A549 (cell line): ENCODE data around the gene SUMO2. TPM values are rescaled to one million over a fixed set of nuclear protein-coding genes. Genes with fewer than 3 reads are reported as not detected.

Source experiments
- ATAC-seq, 2 experiments: fragments of 200-7000 bp in 1 of 2; fragments of >200 bp in 1 of 2; cut with Nextera tagmentation in 1 of 2; cut with Tn5 transposase in 1 of 2; 3 replicates each; pipeline versions ENCODE4 v1.8.0 to v1.9.1; 2018 to 2020; ENCODE audit warnings: mild to moderate bottlenecking in 1 of 2, moderate library complexity in 1 of 2
- CTCF ChIA-PET: fragments of 300-600 bp; sonication (Branson Sonifier 250); formaldehyde crosslinking; extraction: SDS; loops from one replicate; lab custom pipeline; 2021; ENCODE audit warnings: antibody characterized with exemption, inconsistent platforms; lab: Yijun Ruan, JAX
- POLR2A ChIA-PET: fragments of 350-600 bp; formaldehyde crosslinking; extraction: SDS; loops from one replicate; lab custom pipeline; 2021; ENCODE audit warnings: antibody characterized with exemption, inconsistent platforms; lab: Yijun Ruan, JAX
- DNase-seq, 2 experiments: peaks; one replicate each; pipeline versions ENCODE4 v3.0.0 to v3.0.0-alpha.2; 2011 to 2016; ENCODE audit warnings: low read depth in 1 of 2, low spot score in 1 of 2
- FAIRE-seq: peaks from 2 replicates; lab custom pipeline; 2011; peaks lifted over from hg19 to GRCh38; lab: Jason Lieb, UNC
- H3K27ac ChIP-seq, 2 experiments: fragments of >200 bp; sonication (Bioruptor Twin); formaldehyde crosslinking; 3 replicates each; pipeline ENCODE4 v1.5.1; 2016 to 2017
- H3K4me1 ChIP-seq: fragments of >200 bp; sonication (Bioruptor Twin); formaldehyde crosslinking; 3 replicates; pipeline ENCODE4 v1.6.1; 2016
- H3K4me2 ChIP-seq: fragments of >200 bp; sonication (Bioruptor Twin); formaldehyde crosslinking; 3 replicates; pipeline ENCODE4 v1.6.1; 2016
- H3K4me3 ChIP-seq: fragments of >200 bp; sonication (Bioruptor Twin); formaldehyde crosslinking; 3 replicates; pipeline ENCODE4 v1.5.1; 2016
- H3K9me3 ChIP-seq: fragments of >200 bp; sonication (Bioruptor Twin); formaldehyde crosslinking; 3 replicates; pipeline ENCODE4 v1.6.1; 2016
- CEBPB ChIP-seq, 2 experiments: fragments of >200 bp in 1 of 2; sonication (Bioruptor Twin) in 1 of 2; formaldehyde crosslinking in 1 of 2; IDR thresholded peaks; 2 replicates each; pipeline ENCODE4 v1.6.1; 2012 to 2016
- CHD4 ChIP-seq: fragments of 200-600 bp; sonication (generic); IDR thresholded peaks from 2 replicates; pipeline ENCODE4 v1.6.1; 2016; ENCODE audit warnings: antibody characterized with exemption, mild to moderate bottlenecking, borderline replicate concordance
- FOXS1 ChIP-seq: fragments of 250-450 bp; sonication (Bioruptor Pico); IDR thresholded peaks from 2 replicates; pipeline ENCODE4 v1.5.0; 2020; ENCODE audit warnings: mild to moderate bottlenecking, moderate library complexity
- HDAC2 ChIP-seq: fragments of 200-600 bp; sonication (generic); IDR thresholded peaks from 2 replicates; pipeline ENCODE4 v1.6.1; 2016
- HOXA7 ChIP-seq: fragments of 250-450 bp; sonication (Bioruptor Pico); IDR thresholded peaks from 2 replicates; pipeline ENCODE4 v1.5.0; 2020; ENCODE audit warnings: mild to moderate bottlenecking, moderate library complexity
- KDM1A ChIP-seq: fragments of 200-600 bp; sonication (generic); IDR thresholded peaks from 2 replicates; pipeline ENCODE4 v1.6.1; 2016; ENCODE audit warnings: low read depth, mild to moderate bottlenecking
- MAFK ChIP-seq: fragments of 450-650 bp; IDR thresholded peaks from 2 replicates; pipeline ENCODE4 v1.6.1; 2014; ENCODE audit not compliant: partially characterized antibody
- NPAS2 ChIP-seq: fragments of 250-450 bp; sonication (Bioruptor Pico); IDR thresholded peaks from 2 replicates; pipeline ENCODE4 v1.8.0; 2022; ENCODE audit warnings: mild to moderate bottlenecking, moderate library complexity, borderline replicate concordance
- PHF8 ChIP-seq: fragments of 200-600 bp; sonication (generic); IDR thresholded peaks from 2 replicates; pipeline ENCODE4 v1.6.1; 2016; ENCODE audit warnings: low read depth, mild to moderate bottlenecking, antibody characterized with exemption, moderate library complexity, borderline replicate concordance
- POLR2AphosphoS2 ChIP-seq: conservative IDR thresholded peaks from 2 replicates; pipeline ENCODE4 v1.6.1; 2012; ENCODE audit warnings: low read length, improper control_type of control experiment, inconsistent platforms
- RARB ChIP-seq: fragments of 250-450 bp; sonication (Bioruptor Pico); IDR thresholded peaks from 2 replicates; pipeline ENCODE4 v1.8.0; 2021; ENCODE audit warnings: mild to moderate bottlenecking, moderate library complexity
- RFX5 ChIP-seq: fragments of 450-650 bp; IDR thresholded peaks from 2 replicates; pipeline ENCODE4 v1.7.1; 2014; ENCODE audit warnings: antibody characterized with exemption, mild to moderate bottlenecking, moderate library complexity
- RNF2 ChIP-seq: fragments of 200-600 bp; sonication (generic); IDR thresholded peaks from 2 replicates; pipeline ENCODE4 v1.6.1; 2016; ENCODE audit warnings: low read depth, mild to moderate bottlenecking, antibody characterized with exemption, moderate library complexity, borderline replicate concordance
- SMC3 ChIP-seq: fragments of >200 bp; sonication (Bioruptor Twin); formaldehyde crosslinking; IDR thresholded peaks from 3 replicates; pipeline ENCODE4 v1.6.1; 2018; ENCODE audit warnings: inconsistent platforms
- ZSCAN20 ChIP-seq: fragments of 250-450 bp; sonication (Bioruptor Pico); IDR thresholded peaks from 2 replicates; pipeline ENCODE4 v1.8.0; 2022; ENCODE audit warnings: mild to moderate bottlenecking, moderate library complexity
- WGBS: methylation state at CpG from one replicate; pipeline ENCODE4 v1.1.6; 2017; ENCODE audit errors: missing lambda C conversion rate; 5-methylcytosine and 5-hydroxymethylcytosine counted together
- polyA plus RNA-seq, 4 experiments: library from polyadenylated mRNA; depleted of rRNA in 3 of 4; stranded (reverse); fragments of >200 nt; fragmentation: RNase III in 1 of 4; extraction: RNeasy Plus Mini Kit Qiagen cat#74134 plus additional on column Dnase treatment in 1 of 4; gene quantifications; 2 replicates in 3 of 4; 3 replicates in 1 of 4; pipeline ENCODE4 v1.2.3, GENCODE V29; 2011 to 2017
- TF ChIP-seq, protein P1 (sequence below): IDR thresholded peaks from 2 replicates; pipeline ENCODE4 v1.6.1; 2012
- TF ChIP-seq, protein P2 (sequence below): fragments of >200 bp; sonication (Bioruptor Twin); formaldehyde crosslinking; IDR thresholded peaks from 3 replicates; pipeline ENCODE4 v1.5.1; 2016
- TF ChIP-seq, protein P3 (sequence below): IDR thresholded peaks from 2 replicates; pipeline ENCODE4 v1.6.1; 2012; ENCODE audit warnings: low read depth, borderline replicate concordance

Gene SUMO2
- polyA plus RNA-seq, 2 of the 4 experiments (the other 2 are of a cell fraction), result 525 to 545 TPM

DNA sequence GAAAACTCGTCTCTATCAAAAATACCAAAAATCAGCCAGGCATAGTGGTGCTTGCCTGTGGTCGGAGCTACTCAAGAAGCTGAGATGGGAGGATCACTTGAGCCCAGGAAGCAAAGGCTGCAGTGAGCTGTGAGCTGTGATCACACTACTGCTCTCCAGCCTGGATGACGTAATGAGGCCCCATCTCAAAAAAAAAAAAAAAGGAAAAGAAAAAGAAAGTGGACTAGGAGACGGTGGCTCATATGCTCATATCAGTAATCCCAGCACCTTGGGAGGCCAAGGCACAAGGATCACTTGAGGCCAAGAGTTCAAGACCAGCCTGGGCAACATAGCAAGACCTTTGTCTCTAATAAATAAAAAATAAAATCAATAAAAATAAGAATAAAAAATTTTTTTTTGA is 8.8 kb upstream of the SUMO2 start (continued):
- TF ChIP-seq, protein P1, sequence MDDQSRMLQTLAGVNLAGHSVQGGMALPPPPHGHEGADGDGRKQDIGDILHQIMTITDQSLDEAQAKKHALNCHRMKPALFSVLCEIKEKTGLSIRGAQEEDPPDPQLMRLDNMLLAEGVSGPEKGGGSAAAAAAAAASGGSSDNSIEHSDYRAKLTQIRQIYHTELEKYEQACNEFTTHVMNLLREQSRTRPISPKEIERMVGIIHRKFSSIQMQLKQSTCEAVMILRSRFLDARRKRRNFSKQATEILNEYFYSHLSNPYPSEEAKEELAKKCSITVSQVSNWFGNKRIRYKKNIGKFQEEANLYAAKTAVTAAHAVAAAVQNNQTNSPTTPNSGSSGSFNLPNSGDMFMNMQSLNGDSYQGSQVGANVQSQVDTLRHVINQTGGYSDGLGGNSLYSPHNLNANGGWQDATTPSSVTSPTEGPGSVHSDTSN, result no peak
- no peak for TF ChIP-seq KDM1A

DNA sequence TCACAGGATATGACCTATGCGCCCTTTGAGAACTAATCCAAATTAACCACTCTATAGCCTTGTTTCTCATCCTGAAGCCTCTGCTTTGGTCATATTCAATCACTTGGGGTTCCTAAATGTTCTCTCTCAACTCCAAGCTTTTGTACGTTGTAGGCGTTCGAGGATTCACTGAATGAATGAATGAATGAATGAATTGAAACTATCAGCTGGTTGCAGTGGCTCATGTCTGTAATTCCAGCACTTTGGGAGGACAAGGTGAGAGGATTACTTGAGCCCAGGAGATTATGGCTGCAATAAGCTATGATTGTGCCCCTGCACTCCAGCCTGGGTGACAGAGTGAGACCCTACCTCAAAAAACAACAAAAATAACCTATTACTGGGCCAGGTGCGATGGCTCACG is 5.9 kb upstream of the SUMO2 start:
- Histone ChIP-seq H3K27ac (no peak overlapping the region), H3K4me2 (no peak overlapping the region), H3K4me1 (peaks cover 8% of the 10 kb centered on the region; the same call in 2 of the 3 replicates), H3K9me3 (no peaks in the 10 kb centered on the region), H3K4me3 (no peak overlapping the region)
- no peak for FAIRE-seq
- no peak for ATAC-seq
- ChIA-PET CTCF (interaction anchor here (0.8 to 11.6 kb wide), 16 partner anchors 8 to 231 kb away, joined by 3 to 178 read pairs (median 4); partner anchors contain the start of genes MIF4GD, NT5C and NUP85), POLR2A (interaction anchor here (1.2 kb wide), 1 partner anchor 64 kb away, joined by 4 read pairs; no protein-coding TSS in a partner anchor)
- TF ChIP-seq HOXA7 (CRISPR knock-in tag), result no peak
- TF ChIP-seq SMC3, result no peak
- no peak for TF ChIP-seq CHD4
- no peak for TF ChIP-seq RARB (CRISPR knock-in tag)
- no peak for TF ChIP-seq NPAS2 (CRISPR knock-in tag)
- TF ChIP-seq FOXS1, result no peak
- TF ChIP-seq, protein P2, sequence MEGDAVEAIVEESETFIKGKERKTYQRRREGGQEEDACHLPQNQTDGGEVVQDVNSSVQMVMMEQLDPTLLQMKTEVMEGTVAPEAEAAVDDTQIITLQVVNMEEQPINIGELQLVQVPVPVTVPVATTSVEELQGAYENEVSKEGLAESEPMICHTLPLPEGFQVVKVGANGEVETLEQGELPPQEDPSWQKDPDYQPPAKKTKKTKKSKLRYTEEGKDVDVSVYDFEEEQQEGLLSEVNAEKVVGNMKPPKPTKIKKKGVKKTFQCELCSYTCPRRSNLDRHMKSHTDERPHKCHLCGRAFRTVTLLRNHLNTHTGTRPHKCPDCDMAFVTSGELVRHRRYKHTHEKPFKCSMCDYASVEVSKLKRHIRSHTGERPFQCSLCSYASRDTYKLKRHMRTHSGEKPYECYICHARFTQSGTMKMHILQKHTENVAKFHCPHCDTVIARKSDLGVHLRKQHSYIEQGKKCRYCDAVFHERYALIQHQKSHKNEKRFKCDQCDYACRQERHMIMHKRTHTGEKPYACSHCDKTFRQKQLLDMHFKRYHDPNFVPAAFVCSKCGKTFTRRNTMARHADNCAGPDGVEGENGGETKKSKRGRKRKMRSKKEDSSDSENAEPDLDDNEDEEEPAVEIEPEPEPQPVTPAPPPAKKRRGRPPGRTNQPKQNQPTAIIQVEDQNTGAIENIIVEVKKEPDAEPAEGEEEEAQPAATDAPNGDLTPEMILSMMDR, result no peak
- no peak for TF ChIP-seq ZSCAN20
- no peak for DNase-seq
- WGBS, result 92% methylated on average over 6 of the region's 6 CpGs

DNA sequence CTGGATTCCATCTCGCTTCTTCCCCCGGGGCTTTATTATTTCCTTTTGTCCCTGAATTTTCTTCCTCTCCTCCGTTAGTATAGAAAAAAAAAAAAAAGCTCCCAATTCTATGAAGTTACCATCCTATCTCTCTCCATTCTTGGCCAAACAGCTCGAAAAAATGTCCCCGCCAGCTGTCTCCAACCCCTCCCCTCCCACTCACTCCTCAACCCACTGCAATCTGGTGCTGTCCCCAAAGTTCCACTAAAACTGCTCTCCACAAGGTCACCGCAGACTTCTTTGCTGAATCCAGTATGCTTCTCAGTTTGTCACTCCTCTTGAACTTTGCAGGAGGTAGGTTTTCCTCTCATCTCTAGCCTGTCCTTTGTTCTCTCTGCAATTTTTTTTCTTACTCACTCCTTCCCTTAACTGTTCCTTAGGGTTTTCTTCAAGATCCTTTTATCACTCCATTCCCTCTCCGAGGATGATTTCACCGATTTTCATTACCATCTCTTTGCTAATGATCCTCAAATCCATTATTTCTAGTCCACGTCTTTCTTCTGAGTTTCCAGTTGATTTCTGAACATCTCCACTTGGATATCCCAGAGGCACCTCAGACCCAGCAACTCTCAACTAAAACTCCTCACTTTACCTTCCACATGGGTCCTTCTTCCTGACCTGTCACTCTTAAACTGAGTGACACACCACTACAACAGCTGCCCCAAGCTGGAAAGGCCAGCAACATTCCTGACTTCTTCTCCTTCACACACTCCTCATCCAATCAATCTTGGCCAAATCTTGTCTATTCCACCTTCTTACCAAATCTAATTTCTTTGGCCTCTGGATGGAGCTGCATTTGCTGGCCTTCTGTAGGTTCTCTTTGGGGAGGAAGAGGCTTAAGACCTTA is 1.5 kb upstream of the SUMO2 start:
- WGBS, result 95% methylated on average over 9 of the region's 9 CpGs
- CTCF ChIA-PET, result interaction anchor here (0.6 to 11.6 kb wide), 9 partner anchors 10 to 360 kb away, joined by 3 to 178 read pairs (median 5); partner anchors contain the start of genes MIF4GD, NT5C and NUP85
- ATAC-seq (no peak), FAIRE-seq (no peak), DNase-seq (no peak)
- Histone ChIP-seq H3K4me3 (no peak overlapping the region), H3K4me2 (no peak overlapping the region), H3K27ac (no peak overlapping the region; a peak in 1 of 6 replicates), H3K9me3 (no peaks in the 10 kb centered on the region), H3K4me1 (peaks cover 17% of the 10 kb centered on the region)
- TF ChIP-seq CHD4 (no peak), POLR2AphosphoS2 (no peak), MAFK (no peak), SMC3 (no peak), FOXS1 (no peak), HDAC2 (no peak), CEBPB (IDR thresholded peaks at IDR 0.05) (no peak), RNF2 (no peak), PHF8 (no peak), RFX5 (no peak)
- TF ChIP-seq, protein P3, sequence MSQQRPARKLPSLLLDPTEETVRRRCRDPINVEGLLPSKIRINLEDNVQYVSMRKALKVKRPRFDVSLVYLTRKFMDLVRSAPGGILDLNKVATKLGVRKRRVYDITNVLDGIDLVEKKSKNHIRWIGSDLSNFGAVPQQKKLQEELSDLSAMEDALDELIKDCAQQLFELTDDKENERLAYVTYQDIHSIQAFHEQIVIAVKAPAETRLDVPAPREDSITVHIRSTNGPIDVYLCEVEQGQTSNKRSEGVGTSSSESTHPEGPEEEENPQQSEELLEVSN, result no peak
- POLR2A ChIA-PET, result interaction anchor here (1.4 kb wide), 1 partner anchor 30 kb away, joined by 5 read pairs; the partner anchor contains the start of gene JPT1
